Right atrium auricular region (tissue), 2 donors: Measurements from ENCODE around the gene NEDD9. TPM values are rescaled to one million over a fixed set of nuclear protein-coding genes. Genes with fewer than 3 reads are reported as not detected.

Experiments
- DNase-seq: peaks from one replicate; pipeline ENCODE4 v3.0.0-alpha.2; 2019; ENCODE audit warnings: low spot score
- H3K27ac ChIP-seq, 2 donors: fragments of 200-600 bp; sonication (generic); 1 replicate in 1 of 2; 2 replicates in 1 of 2; pipeline ENCODE4 v1.5.1; 2016 to 2019
- H3K27me3 ChIP-seq, 2 donors: fragments of 200-600 bp; sonication (generic); one replicate each; pipeline versions ENCODE4 v1.5.1 to v1.6.0; 2017 to 2019
- H3K36me3 ChIP-seq: fragments of 200-600 bp; sonication (generic); one replicate; pipeline ENCODE4 v1.5.1; 2016
- H3K4me1 ChIP-seq, 2 donors: fragments of 200-600 bp; sonication (generic); one replicate each; pipeline versions ENCODE4 v1.5.1 to v1.6.0; 2017 to 2019
- H3K4me3 ChIP-seq, 2 donors: fragments of 200-600 bp; sonication (generic); 1 replicate in 1 of 2; 2 replicates in 1 of 2; pipeline ENCODE4 v1.5.1; 2017 to 2019; ENCODE audit warnings: mild to moderate bottlenecking in 1 of 2, moderate library complexity in 1 of 2
- H3K9me3 ChIP-seq, 2 donors: fragments of 200-600 bp; sonication (generic); one replicate each; pipeline ENCODE4 v1.5.1; 2019
- CTCF ChIP-seq, 2 donors: fragments of 200-600 bp; sonication (generic); IDR thresholded peaks; one replicate each; pipeline ENCODE4 v1.5.1; 2019; ENCODE audit warnings: antibody characterized with exemption in 2 of 2
- total RNA-seq, 2 donors: library from RNA; depleted of rRNA; stranded (reverse); fragments of >200 nt; gene quantifications; one replicate each; pipeline ENCODE4 v1.1.0, GENCODE V29; 2016

Gene NEDD9
- total RNA-seq, 2 donors from 2014 or later = 47.3 to 56.2 TPM

DNA sequence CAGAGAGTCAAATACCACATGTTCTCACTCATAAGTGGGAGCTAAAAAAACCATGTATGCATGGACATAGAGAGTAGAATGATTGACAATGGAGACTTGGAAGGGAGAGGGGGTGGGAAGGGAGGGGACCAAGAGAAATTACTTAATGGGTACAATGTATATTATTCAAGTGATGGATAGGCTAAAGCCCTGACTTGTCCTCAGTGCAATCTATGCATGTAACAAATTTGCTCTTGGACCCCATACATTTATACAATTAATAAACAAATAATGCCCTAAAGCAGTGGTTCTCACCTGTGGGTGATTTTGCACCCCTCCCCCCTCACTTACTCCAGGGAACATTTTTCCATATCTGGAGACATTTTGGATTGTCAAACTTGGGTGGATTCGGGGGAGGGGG lies 33.5 kb upstream of the NEDD9 start:
- no peak for DNase-seq
- Histone ChIP-seq H3K27me3 (no peaks in the 10 kb centered on the region), H3K4me3 (no peak overlapping the region), H3K27ac (no peak overlapping the region), H3K9me3 (no peaks in the 10 kb centered on the region), H3K4me1 (peaks cover 0 to 30% of the 10 kb centered on the region in 2 donors), H3K36me3 (no peaks in the 10 kb centered on the region)
- no peak for TF ChIP-seq CTCF (IDR thresholded peaks at IDR 0.05)

GRCh38 chr6:11264100-11264499 lies 31.6 kb upstream of the NEDD9 start:
- Histone ChIP-seq H3K27ac (peak overlapping the region; percentile 52 to 68), H3K4me3 (no peak overlapping the region), H3K36me3 (no peaks in the 10 kb centered on the region), H3K4me1 (peaks cover 0 to 24% of the 10 kb centered on the region in 2 donors), H3K27me3 (no peaks in the 10 kb centered on the region), H3K9me3 (no peaks in the 10 kb centered on the region)
- TF ChIP-seq CTCF (IDR thresholded peaks at IDR 0.05) = no peak
- no peak for DNase-seq

DNA sequence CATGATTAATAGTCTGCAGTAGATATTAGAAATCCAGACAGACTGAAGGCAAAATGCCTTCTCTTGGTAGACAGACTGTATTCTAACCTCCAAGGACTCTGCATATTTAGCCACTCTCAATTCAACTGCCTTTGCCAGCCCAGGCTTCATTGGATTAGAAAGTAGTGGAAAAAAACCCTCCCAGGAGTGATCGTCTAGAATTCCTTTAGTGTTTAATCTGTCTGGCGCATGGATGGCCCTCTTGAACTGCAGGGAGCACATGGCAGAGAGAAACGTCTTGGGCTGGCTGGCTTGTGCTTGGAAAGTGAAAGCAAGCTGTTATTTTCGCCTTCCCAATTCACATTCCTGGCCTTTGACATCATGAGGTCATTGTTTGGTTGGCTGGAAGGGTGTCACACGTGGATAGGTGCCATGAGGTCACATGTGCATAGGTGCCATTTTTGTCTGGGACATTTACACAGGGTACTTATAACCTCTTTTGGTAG lies 30.9 kb upstream of the NEDD9 start:
- H3K4me3 ChIP-seq = no peak overlapping the region
- TF ChIP-seq CTCF (IDR thresholded peaks at IDR 0.05) = no peak
- H3K4me1 ChIP-seq = peaks cover 0 to 24% of the 10 kb centered on the region in 2 donors
- H3K27me3 ChIP-seq = no peaks in the 10 kb centered on the region
- H3K27ac ChIP-seq = peak overlapping the region; percentile 52 to 68
- H3K36me3 ChIP-seq = no peaks in the 10 kb centered on the region
- H3K9me3 ChIP-seq = no peaks in the 10 kb centered on the region
- DNase-seq = peak; percentile 92

GRCh38 chr6:11262242-11262641 lies 29.8 kb upstream of the NEDD9 start:
- H3K27ac ChIP-seq = peak overlapping the region; percentile 52 to 68
- peaks cover 0 to 24% of the 10 kb centered on the region in 2 donors for H3K4me1 ChIP-seq
- no peak overlapping the region for H3K4me3 ChIP-seq
- TF ChIP-seq CTCF (IDR thresholded peaks at IDR 0.05) = no peak
- no peak for DNase-seq
- H3K36me3 ChIP-seq = no peaks in the 10 kb centered on the region
- no peaks in the 10 kb centered on the region for H3K27me3 ChIP-seq
- no peaks in the 10 kb centered on the region for H3K9me3 ChIP-seq

DNA sequence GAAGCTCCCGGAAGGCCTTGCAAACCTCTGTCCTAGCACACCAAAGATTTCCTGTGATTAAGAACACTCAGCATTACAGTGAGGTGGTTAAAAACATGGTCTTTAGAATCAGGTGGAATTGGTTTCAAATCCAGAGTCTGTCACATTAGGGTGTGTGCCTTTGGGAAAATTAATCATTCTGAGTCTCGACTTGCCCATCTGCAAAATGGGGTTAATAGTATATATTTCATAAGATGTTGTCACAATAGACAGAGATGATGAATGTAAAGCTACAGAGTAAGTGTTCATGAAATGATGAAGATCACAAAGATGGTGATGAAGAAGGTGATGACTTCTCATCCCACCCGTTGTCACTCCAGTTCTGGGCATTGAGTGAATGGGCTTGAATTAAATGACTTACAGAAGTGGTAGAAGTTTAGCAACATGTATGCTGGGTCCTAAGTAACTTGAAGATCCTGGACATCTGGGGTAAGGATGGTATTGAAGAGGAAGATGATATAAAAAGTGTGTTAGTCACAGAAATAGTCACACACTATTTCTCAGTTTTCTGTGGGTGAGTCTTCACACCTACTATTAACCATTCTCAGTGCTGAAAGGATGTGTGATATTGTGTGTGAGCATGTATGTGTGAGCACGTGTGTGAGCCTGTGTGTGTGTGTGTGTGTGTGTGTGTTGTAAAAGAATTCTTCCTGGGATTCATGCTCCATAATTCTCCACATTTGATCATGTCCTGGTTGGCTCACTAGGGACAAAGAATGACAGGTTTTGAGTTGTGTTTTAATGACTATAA lies 28.0 kb upstream of the NEDD9 start:
- H3K27me3 ChIP-seq = no peaks in the 10 kb centered on the region
- no peak for TF ChIP-seq CTCF (IDR thresholded peaks at IDR 0.05)

More for the DNA sequence above, 28.0 kb upstream of the NEDD9 start:
- no peak for DNase-seq
- Histone ChIP-seq H3K36me3 (no peaks in the 10 kb centered on the region), H3K27ac (no peak overlapping the region), H3K4me3 (no peak overlapping the region), H3K9me3 (no peaks in the 10 kb centered on the region), H3K4me1 (peaks cover 0 to 24% of the 10 kb centered on the region in 2 donors)
